Lower leg skin (tissue), 3 donors: ENCODE measurements around the gene TMEM109.

ENCODE experiments used
- CTCF ChIP-seq, 3 donors: fragments of 450-650 bp; IDR thresholded peaks; one replicate each; pipeline ENCODE4 v1.5.1; 2016; ENCODE audit warnings: antibody characterized with exemption in 3 of 3, mild to moderate bottlenecking in 3 of 3, moderate library complexity in 2 of 3
- POLR2A ChIP-seq, 2 donors: fragments of 450-650 bp; IDR thresholded peaks; one replicate each; pipeline ENCODE4 v1.6.1; 2016 to 2017; ENCODE audit warnings: antibody characterized with exemption in 2 of 2, mild to moderate bottlenecking in 1 of 2, moderate library complexity in 1 of 2

GRCh38 chr11:60916669-60917206 is 2.8 kb downstream of the TMEM109 start:
- TF ChIP-seq CTCF (IDR thresholded peaks at IDR 0.05) = no peak
- TF ChIP-seq POLR2A (IDR thresholded peaks at IDR 0.05) = no peak
